Limb (tissue), 2 donors: ENCODE measurements around the gene SIPA1.

Source experiments
- DNase-seq, 2 donors: peaks; one replicate each; pipeline ENCODE4 v3.0.0-alpha.2; 2016; ENCODE audit errors: extremely low spot score in 2 of 2

The SIPA1 gene

DNA sequence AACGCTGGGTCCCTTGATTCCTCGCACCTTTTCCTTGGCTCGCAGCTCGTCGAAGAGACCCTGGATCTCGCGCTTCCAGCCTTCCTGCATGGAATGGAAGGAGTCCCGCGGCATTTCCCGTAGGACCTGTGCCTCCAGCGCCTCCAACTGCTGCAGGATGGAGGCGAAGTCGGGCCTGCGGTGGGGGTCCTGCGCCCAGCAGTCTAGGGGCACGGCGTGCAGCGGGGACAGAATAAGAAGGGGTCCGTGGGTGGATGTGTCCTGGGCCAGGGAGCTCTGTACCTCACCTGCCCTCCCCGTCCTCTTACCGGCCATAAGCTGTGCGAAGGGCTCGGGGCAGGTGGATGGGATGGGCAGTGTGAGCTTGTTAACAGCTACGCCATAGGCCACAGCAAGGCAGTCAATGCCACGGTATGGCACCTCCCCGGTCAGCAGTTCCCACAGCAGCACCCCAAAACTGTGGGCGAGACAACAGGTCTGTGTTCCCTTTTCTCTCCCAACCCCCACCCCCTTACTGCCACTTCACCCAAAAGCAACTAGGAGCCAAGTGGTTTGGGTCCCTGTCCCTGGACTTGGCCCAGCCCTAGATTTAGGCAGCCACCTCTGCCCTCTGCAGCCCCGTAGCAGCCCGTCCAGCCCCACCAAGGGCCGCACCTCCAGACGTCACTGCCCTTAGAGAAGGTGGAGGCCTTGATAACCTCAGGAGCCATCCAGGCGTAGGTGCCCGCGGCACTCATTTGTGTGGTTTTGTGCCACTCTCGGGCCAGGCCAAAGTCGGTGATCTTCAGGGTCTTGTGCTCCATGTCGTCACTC is 30.1 kb upstream of the SIPA1 start:
- no peak for DNase-seq

GRCh38 chr11:65609229-65609628 is 28.7 kb upstream of the SIPA1 start:
- no peak for DNase-seq

DNA sequence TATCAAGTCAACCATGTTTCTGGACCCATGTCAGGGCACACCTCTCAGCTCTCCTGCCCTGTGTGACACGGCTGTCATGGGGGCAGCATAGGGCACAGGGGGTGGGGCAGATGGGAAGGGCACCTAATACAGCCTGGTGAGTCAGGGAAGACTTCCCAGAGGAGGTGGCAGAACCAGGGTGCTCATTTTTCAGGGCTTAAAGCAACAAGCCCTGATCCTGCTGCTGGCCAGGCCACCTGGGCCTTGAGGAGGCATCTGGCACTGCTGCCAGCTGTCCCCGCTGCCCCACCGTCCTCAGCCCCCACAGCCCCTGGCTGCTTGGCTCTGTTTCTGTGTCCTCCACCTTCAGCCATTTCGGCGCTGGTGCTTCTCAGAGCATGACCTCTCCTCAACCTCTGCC is 28.2 kb upstream of the SIPA1 start:
- no peak for DNase-seq

DNA sequence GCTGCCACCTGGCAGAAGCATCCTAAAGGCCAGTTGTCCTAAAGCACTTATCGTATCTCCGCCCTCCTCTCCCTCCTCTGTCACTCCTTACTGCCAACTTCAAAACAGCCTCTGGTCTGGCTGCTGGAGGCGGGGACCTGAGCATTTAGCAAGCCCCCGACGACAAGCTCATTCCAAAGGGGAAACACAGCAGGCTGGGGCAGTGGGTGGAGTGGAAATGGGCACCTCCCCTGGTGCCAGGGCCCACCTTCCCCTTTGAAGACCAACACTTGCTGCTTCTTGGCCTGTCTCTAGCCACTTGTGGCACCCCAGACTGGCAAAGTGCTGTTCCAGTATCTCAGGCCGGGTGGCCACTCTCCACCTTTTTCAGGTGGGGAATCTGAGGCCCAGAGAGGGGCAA is 27.5 kb upstream of the SIPA1 start:
- no peak for DNase-seq

DNA sequence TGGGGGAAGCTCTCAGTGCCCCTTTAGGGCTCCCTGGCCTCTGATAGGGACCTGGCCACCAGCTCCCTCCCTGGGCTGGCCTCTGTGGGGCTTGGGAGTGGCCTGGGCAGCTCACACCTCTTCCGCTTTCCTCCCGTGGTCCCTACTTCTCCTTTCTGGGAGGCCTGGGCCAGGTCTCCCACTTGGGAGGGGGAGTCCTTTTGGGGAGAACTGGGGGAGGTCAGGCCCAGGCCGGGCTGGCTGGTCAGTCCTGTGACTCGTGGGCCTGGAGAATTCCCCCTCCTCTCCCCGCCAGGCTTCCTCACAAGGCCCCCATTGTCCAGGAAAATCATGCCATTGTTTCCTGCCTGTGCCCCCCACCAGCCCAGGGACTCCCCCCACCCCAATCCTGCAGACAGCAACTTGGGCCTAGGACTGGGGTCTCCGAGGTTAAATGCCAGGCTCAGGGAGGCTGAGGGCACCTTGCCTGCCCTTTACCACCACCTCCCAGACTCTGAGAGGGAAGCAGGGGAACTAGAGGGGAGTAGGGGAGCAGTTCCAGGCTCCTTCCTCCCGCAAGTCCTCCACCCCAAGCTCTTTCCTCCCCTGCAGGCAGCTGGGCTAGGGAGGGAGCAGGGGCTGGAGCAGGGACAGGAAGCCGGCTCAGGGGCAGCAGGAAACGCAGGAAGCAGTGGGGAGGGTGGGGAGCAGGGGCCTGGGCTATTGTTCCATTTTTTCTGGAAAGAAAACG is 26.7 kb upstream of the SIPA1 start:
- no peak for DNase-seq

DNA sequence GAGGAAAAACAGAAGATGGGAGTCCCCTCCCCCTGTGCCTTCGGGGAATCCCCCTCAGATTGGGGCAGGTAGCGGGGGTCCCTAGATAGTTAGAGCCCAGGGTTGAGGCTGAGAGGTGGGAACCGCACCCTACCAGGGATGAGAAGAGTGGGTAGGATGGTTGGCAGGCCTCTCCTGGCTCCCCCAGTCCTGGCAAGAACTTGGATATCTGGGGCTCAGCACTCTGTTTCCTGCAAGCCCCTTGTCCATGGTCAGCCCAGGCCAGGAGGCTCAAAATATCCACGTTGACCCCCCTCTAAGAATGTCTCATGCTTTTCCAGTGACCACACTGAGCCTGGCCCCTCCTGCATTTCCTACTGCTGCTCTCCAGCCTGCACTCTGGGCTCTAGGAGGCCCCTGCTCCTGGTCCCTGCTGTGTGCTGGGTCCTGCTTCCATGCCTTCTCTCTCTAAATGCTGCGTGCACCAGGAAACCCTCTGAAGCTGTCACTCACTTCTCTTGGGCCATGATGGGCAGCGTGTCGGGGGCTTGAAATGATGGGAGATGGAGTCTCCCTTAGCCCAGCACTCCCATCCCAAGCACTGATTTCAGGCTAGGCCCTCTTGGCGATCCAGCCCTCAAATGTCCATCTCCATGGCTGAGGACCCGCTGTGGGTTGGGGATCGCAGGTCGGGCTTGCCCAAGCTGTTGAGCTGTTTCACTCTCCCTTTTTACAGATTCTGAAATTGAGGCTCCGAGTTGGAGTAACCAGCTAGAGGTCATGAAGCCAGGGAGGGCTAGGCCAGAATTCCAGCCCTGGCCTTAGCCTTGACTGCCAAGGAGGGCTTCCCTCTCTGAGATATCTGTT is 25.9 kb upstream of the SIPA1 start:
- no peak for DNase-seq

- no peak for DNase-seq
Measured at GRCh38 chr11:65612691-65613090, 25.2 kb upstream of the SIPA1 start.

DNA sequence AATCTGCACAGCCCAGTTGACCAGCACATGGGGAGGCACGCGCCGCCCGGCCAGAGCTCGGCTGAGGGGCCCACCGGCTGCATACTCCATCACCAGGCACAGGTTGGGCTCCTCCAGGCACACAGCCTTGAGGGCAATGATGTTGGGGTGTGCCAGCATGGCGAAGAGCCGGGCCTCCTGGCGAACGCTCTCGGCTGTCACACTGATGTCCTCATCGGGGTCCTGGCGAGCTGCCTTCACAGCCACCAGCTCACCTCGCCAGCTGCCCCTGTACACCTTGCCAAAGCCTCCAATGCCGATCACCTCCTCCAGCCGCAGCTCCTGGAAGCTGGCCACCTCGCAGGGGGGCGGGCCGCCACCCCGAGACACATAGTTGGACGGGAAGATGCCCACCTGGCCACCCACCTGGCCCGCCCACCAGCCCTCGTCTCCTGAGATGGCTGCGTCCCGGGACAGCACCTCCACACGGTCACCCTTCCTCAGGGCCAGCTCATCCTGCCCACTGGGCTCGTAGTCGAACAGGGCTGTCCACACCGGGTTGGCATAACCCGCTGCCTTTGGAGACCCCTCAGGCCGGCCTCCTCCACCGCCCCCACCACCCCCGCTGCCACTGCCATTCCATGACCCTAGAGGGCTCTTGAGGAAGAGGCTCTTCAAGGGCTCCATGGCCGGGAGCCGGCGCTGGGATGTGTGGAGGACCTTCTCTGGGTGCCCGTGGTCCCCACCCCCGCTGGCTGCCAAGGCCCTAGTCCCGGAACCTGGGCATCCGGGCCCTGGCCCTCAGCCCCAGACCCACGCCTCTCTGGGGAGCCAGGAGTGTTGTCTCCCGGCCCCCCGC is 24.6 kb upstream of the SIPA1 start:
- DNase-seq, result no peak

- DNase-seq, result peak; percentile 99 to 100
Measured at GRCh38 chr11:65615229-65615949, 22.5 kb upstream of the SIPA1 start, which contains the start of gene PCNX3. Gene PCNX3, plus strand, starts transcription at chr11:65615776. Its CDS starts 536 bp downstream, at chr11:65616312.

- DNase-seq, result no peak
Measured at GRCh38 chr11:65615950-65616574, 21.8 kb upstream of the SIPA1 start.

- DNase-seq, result no peak
Measured at GRCh38 chr11:65616575-65617001, 21.3 kb upstream of the SIPA1 start.

- no peak for DNase-seq
Measured at GRCh38 chr11:65617136-65617850, 20.6 kb upstream of the SIPA1 start.

GRCh38 chr11:65617990-65618751 is 19.7 kb upstream of the SIPA1 start:
- DNase-seq, result no peak

GRCh38 chr11:65618763-65619162 is 19.1 kb upstream of the SIPA1 start:
- no peak for DNase-seq

DNA sequence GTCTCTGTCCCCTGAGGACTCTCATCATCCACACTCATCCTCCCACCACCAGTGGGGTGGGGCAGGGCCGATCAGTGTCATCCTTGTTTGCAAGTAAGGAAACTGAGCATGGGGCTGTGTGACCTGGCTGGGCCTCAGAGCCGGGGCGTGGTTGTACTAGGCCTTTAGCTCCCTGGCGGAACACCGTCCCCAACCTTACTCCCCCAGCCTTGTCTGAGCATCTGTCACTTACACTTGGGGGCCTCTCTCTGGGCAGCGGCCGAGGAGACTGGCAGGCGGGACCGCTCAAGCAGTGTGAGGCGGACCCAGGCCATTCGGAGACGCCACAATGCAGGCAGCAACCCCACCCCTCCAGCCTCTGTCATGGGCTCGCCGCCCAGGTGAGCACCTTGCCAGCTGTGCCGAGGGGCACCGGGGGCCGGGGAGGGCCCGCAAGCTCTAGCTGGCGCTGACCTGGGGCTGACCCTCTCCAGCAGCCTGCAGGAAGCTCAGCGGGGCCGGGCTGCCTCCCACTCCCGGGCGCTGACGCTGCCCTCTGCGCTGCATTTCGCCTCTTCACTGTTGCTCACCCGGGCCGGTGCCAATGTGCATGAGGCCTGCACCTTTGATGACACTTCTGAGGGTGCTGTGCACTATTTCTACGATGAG is 18.5 kb upstream of the SIPA1 start:
- no peak for DNase-seq

DNA sequence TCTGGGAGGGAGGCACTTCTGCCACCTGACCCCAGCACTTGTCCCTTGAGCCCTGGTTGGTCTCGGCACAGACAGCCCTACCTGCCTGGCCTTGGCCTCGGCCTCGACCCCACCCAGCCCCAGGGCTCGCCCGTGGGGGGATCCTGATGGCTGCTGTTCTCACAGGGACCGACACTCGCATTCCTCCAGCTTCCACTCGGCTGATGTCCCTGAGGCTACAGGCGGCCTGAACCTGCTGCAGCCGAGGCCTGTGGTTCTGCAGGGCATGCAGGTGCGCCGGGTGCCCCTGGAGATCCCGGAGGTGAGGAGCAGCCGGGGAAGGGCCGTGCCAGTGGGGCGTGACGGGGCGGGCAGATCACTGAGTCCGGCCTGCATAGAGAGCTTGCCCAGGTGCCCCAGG is 17.2 kb upstream of the SIPA1 start:
- no peak for DNase-seq

DNA sequence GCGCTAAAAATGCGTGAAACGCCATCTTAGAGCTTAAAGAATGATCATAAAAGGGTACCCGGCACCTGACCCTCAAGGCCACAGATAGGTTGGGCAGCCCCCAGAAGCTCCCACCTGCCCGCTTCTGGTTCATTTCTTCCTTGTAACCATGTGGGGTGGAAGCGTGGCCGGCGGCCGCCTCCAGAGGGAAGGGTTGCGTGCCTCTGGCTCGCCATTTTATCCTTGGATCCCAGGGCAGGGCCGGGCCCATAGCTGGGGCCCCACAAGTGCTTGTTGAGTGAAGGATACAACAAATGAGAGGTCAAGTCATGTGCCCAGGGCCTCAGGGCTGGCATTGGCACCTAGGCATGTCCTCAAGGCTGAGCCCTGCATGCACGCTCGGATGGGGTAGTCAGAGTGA is 16.4 kb upstream of the SIPA1 start:
- no peak for DNase-seq

DNA sequence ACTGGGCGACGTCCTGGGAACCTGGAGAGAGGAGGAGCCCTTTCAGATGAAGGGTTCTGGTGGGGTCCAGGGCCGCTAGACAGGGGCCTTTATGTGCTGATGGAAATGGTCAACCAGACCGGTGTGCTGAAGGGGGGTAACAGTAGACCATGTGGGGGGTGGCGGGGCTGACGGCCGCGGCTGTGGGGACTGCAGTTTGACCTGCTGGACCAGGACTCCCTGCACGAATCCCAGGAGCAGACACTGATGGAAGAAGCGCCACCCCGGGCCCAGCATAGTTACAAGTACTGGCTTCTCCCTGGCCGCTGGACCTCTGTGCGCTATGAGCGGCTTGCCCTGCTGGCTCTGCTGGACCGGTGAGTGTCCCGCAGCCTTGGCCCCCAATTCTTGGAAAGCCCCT is 15.9 kb upstream of the SIPA1 start:
- DNase-seq, result no peak
